Cardiac muscle cell (in vitro differentiated cells and primary cell): ENCODE data around the gene COG2. TPM values are rescaled to one million over a fixed set of nuclear protein-coding genes. Genes with fewer than 3 reads are reported as not detected.
"Not testable (repeated sequence)": the region's sequence is repeated elsewhere in the genome, so short reads cannot be mapped to it uniquely, and the experiment has no call there.

Experiments
- DNase-seq, 2 donors: peaks; one replicate each; pipeline versions ENCODE4 v3.0.0 to v3.0.0-alpha.2; 2010 to 2017; ENCODE audit warnings: low read depth in 1 of 2, low spot score in 1 of 2
- H3K27ac ChIP-seq: fragments of 200-600 bp; sonication (generic); 2 replicates; pipeline ENCODE4 v1.5.1; 2016
- H3K27me3 ChIP-seq: fragments of 200-600 bp; sonication (generic); 2 replicates; pipeline ENCODE4 v1.6.0; 2016; ENCODE audit warnings: control low read depth
- H3K36me3 ChIP-seq: fragments of 200-600 bp; sonication (generic); 2 replicates; pipeline ENCODE4 v1.5.1; 2016; ENCODE audit warnings: control low read depth
- H3K4me1 ChIP-seq: fragments of 200-600 bp; sonication (generic); 2 replicates; pipeline ENCODE4 v1.8.1; 2017; ENCODE audit warnings: low read depth, mild to moderate bottlenecking, mixed run types
- H3K4me3 ChIP-seq: fragments of 200-600 bp; sonication (generic); 2 replicates; pipeline ENCODE4 v1.5.1; 2016; ENCODE audit warnings: mild to moderate bottlenecking
- H3K9me3 ChIP-seq: fragments of 200-600 bp; sonication (generic); 2 replicates; pipeline ENCODE4 v1.5.1; 2017; ENCODE audit warnings: low read depth, mild to moderate bottlenecking, control low read depth
- polyA plus RNA-seq: library from polyadenylated mRNA; unstranded; fragments of >200 nt; fragmentation: Nextera tagmentation; extraction: Ambion mirVana; gene quantifications from 2 replicates; pipeline ENCODE4 v1.2.1, GENCODE V29; 2016
- total RNA-seq: library from RNA; depleted of rRNA; stranded (reverse); fragments of >200 nt; gene quantifications from 2 replicates; pipeline ENCODE4 v1.2.3, GENCODE V29; 2016
- TF ChIP-seq, protein P1 (sequence below): IDR thresholded peaks from 2 replicates; pipeline ENCODE4 v1.5.1; 2012; ENCODE audit warnings: low read depth, mild to moderate bottlenecking, low read length

The COG2 gene
- total and polyA plus RNA-seq, 2 experiments from 2014 or later = 23.2 to 27.4 TPM

DNA sequence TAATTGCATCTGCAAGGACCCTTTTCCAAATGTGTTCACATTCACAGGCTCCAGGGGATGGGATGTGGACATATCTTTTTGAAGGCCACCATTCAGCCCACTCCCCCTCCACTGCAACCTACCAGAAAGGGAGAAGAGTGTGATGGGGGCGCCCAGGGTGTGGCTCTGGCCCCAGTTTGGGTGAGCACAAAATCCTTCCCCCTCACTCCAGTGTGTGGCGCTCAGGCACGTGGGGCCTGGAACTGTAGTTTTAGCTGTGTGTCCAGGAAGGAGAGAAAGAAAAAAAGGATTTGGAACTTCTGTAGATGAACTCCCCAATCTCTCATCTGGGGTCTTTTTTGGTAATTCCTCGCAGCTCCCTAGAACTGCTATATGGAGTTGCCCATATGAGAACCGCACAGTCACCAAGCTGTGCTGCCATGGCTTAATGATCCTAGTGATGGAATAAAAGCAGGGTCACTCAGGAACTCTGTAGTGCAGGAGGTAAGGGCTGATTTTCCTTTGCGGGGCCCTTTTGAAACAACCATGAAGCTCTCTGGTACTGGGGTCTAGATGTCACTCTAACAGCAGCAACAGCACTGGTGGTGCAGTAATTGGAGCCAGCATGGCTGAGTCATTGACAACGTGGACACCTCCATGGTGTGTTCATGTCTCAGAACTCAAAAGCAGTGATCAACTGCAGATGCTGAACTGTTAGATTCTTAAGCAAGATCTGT lies 54.6 kb downstream of the COG2 start:
- no peaks in the 10 kb centered on the region for H3K4me1 ChIP-seq
- no peaks in the 10 kb centered on the region for H3K9me3 ChIP-seq
- H3K27ac ChIP-seq = no peak overlapping the region
- TF ChIP-seq, protein P1, sequence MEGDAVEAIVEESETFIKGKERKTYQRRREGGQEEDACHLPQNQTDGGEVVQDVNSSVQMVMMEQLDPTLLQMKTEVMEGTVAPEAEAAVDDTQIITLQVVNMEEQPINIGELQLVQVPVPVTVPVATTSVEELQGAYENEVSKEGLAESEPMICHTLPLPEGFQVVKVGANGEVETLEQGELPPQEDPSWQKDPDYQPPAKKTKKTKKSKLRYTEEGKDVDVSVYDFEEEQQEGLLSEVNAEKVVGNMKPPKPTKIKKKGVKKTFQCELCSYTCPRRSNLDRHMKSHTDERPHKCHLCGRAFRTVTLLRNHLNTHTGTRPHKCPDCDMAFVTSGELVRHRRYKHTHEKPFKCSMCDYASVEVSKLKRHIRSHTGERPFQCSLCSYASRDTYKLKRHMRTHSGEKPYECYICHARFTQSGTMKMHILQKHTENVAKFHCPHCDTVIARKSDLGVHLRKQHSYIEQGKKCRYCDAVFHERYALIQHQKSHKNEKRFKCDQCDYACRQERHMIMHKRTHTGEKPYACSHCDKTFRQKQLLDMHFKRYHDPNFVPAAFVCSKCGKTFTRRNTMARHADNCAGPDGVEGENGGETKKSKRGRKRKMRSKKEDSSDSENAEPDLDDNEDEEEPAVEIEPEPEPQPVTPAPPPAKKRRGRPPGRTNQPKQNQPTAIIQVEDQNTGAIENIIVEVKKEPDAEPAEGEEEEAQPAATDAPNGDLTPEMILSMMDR = no peak
- H3K36me3 ChIP-seq = peaks cover 9% of the 10 kb centered on the region
- H3K4me3 ChIP-seq = no peak overlapping the region
- H3K27me3 ChIP-seq = no peaks in the 10 kb centered on the region
- DNase-seq = no peak

DNA sequence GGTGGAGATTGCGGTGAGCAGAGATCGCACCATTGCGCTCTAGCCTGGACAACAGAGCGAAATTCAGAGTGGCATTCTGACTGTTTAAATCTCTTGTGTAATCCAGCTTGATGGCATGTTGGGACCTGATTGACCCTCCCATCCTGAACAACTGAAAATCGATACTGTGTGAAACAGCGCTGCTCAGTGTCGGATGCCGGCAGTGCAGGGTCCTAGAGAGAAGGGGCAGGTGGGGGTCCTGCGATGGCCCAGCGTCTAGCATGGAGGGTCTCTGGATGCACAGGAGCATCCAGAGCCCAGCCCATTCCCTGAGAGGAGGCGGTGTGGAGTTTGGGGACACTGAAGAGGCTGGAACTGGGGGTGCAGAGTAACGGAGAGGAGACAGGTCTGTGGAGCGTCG lies 55.8 kb downstream of the COG2 start:
- Histone ChIP-seq H3K4me1 (no peaks in the 10 kb centered on the region), H3K27me3 (no peaks in the 10 kb centered on the region), H3K27ac (no peak overlapping the region), H3K9me3 (no peaks in the 10 kb centered on the region), H3K4me3 (no peak overlapping the region), H3K36me3 (no peaks in the 10 kb centered on the region)
- no peak for DNase-seq
- TF ChIP-seq, protein P1 = no peak

DNA sequence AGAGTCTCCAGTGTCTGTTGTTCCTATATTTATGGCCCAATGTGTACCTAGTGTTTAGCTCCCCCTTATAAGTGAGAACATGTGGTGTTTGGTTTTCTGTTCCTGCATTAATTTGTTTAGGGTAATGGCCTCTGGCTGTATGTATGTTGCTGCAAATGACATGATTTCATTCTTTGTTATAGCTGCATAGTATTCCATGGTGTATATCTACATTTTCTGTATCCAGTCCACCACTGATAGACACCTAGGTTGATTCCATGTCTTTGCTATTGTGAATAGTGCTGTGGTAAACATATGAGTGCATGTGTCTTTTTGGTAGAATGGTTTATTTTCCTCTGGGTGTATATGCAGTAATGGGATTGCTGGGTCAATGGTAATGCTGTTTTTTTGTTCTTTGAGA lies 56.7 kb downstream of the COG2 start:
- not testable (repeated sequence) for H3K4me3 ChIP-seq, H3K4me1 ChIP-seq, H3K27me3 ChIP-seq, H3K9me3 ChIP-seq, H3K36me3 ChIP-seq, DNase-seq, H3K27ac ChIP-seq

DNA sequence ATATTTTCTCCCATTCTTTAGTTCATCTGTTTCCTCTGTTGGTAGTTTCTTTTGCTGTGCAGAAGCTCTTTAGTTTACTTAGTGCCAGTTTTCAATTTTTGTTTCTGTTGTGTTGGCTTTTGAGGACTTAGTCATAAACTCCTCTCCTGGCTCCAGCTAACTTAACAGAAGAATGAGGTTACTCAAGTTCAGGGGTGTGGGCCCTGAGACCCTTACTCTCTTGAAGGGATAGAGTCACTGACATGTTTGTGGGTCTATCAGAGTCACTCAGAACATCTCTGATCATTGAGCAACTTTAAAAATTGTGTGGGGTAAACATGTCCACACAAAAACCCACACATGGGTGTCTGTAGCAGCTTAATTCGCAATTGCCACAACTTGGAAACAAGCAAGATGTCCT lies 57.4 kb downstream of the COG2 start:
- Histone ChIP-seq H3K27ac (no peak overlapping the region), H3K9me3 (no peaks in the 10 kb centered on the region), H3K4me1 (no peaks in the 10 kb centered on the region), H3K27me3 (no peaks in the 10 kb centered on the region), H3K36me3 (no peaks in the 10 kb centered on the region), H3K4me3 (no peak overlapping the region)
- DNase-seq = no peak
- TF ChIP-seq, protein P1 = no peak

DNA sequence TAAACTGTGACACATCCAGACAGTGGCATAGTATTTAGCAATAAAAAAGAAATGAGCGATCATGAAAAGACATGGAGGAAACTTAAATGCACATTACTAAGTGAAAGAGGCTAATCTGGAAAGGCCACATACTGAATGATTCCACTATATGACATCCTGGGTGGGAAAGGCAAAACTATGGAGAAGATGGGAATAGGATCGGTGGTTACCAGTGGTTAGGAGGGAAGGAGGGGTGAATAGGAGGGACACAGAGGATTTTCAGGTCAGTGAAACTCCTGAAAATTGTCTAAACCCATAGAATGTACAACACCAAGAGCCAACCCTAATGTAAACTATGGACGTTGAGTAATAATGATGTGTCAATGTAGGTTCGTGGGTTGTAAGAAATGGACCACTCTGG lies 57.9 kb downstream of the COG2 start:
- H3K4me1 ChIP-seq = no peaks in the 10 kb centered on the region
- no peak overlapping the region for H3K4me3 ChIP-seq
- no peak for DNase-seq
- no peak overlapping the region for H3K27ac ChIP-seq
- H3K27me3 ChIP-seq = no peaks in the 10 kb centered on the region
- no peaks in the 10 kb centered on the region for H3K9me3 ChIP-seq
- TF ChIP-seq, protein P1 = no peak
- no peaks in the 10 kb centered on the region for H3K36me3 ChIP-seq

DNA sequence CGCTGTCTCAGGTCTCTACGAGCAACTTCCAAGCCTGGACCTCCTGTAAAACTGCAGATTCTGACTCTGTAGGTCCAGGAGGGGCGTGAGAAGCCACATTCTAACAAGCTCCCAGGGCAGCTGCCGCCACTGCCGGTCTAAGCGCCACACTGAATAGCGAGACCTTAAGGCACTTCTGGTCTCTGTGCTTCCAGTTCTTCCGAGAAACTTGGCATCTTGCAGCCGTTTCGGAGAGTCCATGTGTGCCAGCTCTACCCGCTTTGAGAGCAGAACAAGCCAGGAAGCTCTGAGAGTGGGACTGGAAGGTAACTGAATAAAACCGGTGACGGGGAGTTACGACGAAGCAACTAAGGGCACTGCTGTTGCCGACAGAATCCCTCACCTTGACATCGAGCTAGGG lies 59.2 kb downstream of the COG2 start:
- TF ChIP-seq, protein P1 = no peak
- Histone ChIP-seq H3K36me3 (no peaks in the 10 kb centered on the region), H3K27ac (no peak overlapping the region), H3K9me3 (no peaks in the 10 kb centered on the region), H3K4me3 (no peak overlapping the region), H3K4me1 (no peaks in the 10 kb centered on the region), H3K27me3 (no peaks in the 10 kb centered on the region)
- no peak for DNase-seq
